ENCODE measurements around the gene RILPL2.

DNA sequence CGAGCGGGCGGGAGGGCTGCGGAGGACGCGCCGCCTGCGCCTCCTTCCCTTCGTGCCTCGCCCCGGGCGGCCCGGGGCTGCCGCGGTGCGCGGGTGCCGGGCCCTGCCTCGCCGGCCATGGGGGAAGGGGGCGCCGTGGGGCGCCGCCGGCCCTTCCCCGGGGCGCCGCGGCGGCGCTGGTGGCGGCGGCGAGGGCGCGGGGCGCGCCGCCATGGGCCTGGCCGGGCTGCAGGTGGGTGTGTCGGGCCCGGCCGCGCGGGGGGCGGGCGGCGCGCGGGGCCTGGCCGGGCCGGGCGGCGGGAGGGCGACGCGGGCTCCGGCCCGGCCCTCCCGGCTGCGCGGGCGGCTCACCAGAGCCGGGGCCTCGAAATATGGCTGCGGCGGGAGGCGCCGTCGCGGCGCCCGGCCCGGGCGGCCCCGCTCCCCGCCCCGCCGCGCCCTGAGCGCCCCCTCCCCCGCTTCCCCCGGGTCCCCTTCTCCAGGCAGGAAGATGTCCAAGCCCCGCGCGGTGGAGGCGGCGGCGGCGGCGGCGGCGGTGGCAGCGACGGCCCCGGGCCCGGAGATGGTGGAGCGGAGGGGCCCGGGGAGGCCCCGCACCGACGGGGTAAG lies 47.4 kb downstream of the RILPL2 start:
- TF ChIP-seq CTCF (IDR thresholded peaks at IDR 0.05; ENCODE audit: insufficient read depth, low read depth, low read length) = no peak
- TF ChIP-seq EZH2 (IDR thresholded peaks at IDR 0.05; ENCODE audit: insufficient read depth, low read length) = no peak

Measured in astrocyte (in vitro differentiated cells and primary cell).